MM.1S (cell line): ENCODE results near the gene NUSAP1.
"Not testable (repeated sequence)": the region's sequence is repeated elsewhere in the genome, so short reads cannot be mapped to it uniquely, and the experiment has no call there.

Experiments used
- DNase-seq: peaks from one replicate; pipeline ENCODE4 v3.0.0-alpha.2; 2015
- H2AFZ ChIP-seq: fragments of 300-600 bp; sonication (generic); 2 replicates; pipeline ENCODE4 v1.6.0; 2016; ENCODE audit warnings: antibody characterized with exemption, low read length
- H3F3A ChIP-seq: fragments of 300-600 bp; sonication (generic); 2 replicates; pipeline ENCODE4 v1.6.1; 2016; ENCODE audit warnings: mild to moderate bottlenecking, antibody characterized with exemption, low read length, moderate library complexity, mixed read lengths; ENCODE audit not compliant: insufficient read depth
- H3K27ac ChIP-seq: fragments of 300-600 bp; sonication (generic); 2 replicates; pipeline ENCODE4 v1.5.1; 2016; ENCODE audit warnings: mild to moderate bottlenecking, low read length
- H3K27me3 ChIP-seq: fragments of 300-600 bp; sonication (generic); replicated peaks from 2 replicates; pipeline ENCODE4 v1.6.0; 2016; ENCODE audit warnings: low read length; ENCODE audit not compliant: insufficient read depth
- H3K36me3 ChIP-seq: fragments of 300-600 bp; sonication (generic); replicated peaks from 2 replicates; pipeline ENCODE4 v1.6.1; 2016; ENCODE audit warnings: mild to moderate bottlenecking, low read length, mixed read lengths; ENCODE audit not compliant: insufficient read depth
- H3K4me1 ChIP-seq: fragments of 300-600 bp; sonication (generic); 2 replicates; pipeline ENCODE4 v1.6.1; 2016; ENCODE audit warnings: low read length, mixed read lengths
- H3K4me2 ChIP-seq: fragments of 300-600 bp; sonication (generic); 2 replicates; pipeline ENCODE4 v1.6.0; 2016; ENCODE audit warnings: low read depth, low read length
- H3K4me3 ChIP-seq: fragments of 300-600 bp; sonication (generic); 2 replicates; pipeline ENCODE4 v1.5.1; 2016; ENCODE audit warnings: low read length, mixed read lengths
- H3K79me2 ChIP-seq: fragments of 300-600 bp; sonication (generic); 2 replicates; pipeline ENCODE4 v1.6.1; 2016; ENCODE audit warnings: mixed run types, low read length, mixed read lengths
- H3K9ac ChIP-seq: fragments of 300-600 bp; sonication (generic); 2 replicates; pipeline ENCODE4 v1.6.1; 2016; ENCODE audit warnings: low read length, mixed read lengths
- H3K9me2 ChIP-seq: fragments of 300-600 bp; sonication (generic); replicated peaks from 2 replicates; pipeline ENCODE4 v1.6.1; 2016; ENCODE audit warnings: mild to moderate bottlenecking, low read length, mixed read lengths; ENCODE audit not compliant: insufficient read depth
- H3K9me3 ChIP-seq: fragments of 300-600 bp; sonication (generic); replicated peaks from 2 replicates; pipeline ENCODE4 v1.6.1; 2016; ENCODE audit warnings: mild to moderate bottlenecking, low read length, mixed read lengths; ENCODE audit not compliant: insufficient read depth
- H4K20me1 ChIP-seq: fragments of 300-600 bp; sonication (generic); 2 replicates; pipeline ENCODE4 v1.6.1; 2016; ENCODE audit warnings: mild to moderate bottlenecking, low read length, moderate library complexity, mixed read lengths; ENCODE audit not compliant: insufficient read depth
- CTCF ChIP-seq: fragments of 300-600 bp; sonication (generic); IDR thresholded peaks from 2 replicates; pipeline ENCODE4 v1.5.1; 2016; ENCODE audit warnings: antibody characterized with exemption, low read length, mixed read lengths
- EZH2 ChIP-seq: fragments of 300-600 bp; sonication (generic); optimal IDR thresholded peaks from 2 replicates; pipeline ENCODE3; 2017; ENCODE audit warnings: low read depth, mild to moderate bottlenecking, antibody characterized with exemption, low read length, mixed read lengths
- EZH2phosphoT487 ChIP-seq: fragments of 300-600 bp; sonication (generic); IDR thresholded peaks from 2 replicates; pipeline ENCODE4 v1.6.1; 2018; ENCODE audit warnings: antibody characterized with exemption, low read length

Gene NUSAP1

GRCh38 chr15:41292521-41292920 is 40.2 kb upstream of the NUSAP1 start:
- no peak overlapping the region for H3K9ac ChIP-seq
- no peaks in the 10 kb centered on the region for H3K27me3 ChIP-seq
- no peaks in the 10 kb centered on the region for H3K9me3 ChIP-seq
- no peak overlapping the region for H2AFZ ChIP-seq
- H3K9me2 ChIP-seq, result no peaks in the 10 kb centered on the region
- H3K4me3 ChIP-seq, result no peak overlapping the region
- H3K79me2 ChIP-seq, result peaks cover 16% of the 10 kb centered on the region
- peaks cover 8% of the 10 kb centered on the region for H3K36me3 ChIP-seq
- H3K4me1 ChIP-seq, result peaks cover under 1% of the 10 kb centered on the region; the same call in 1 of the 2 replicates
- TF ChIP-seq CTCF, result no peak
- TF ChIP-seq EZH2, result no peak
- no peak for TF ChIP-seq EZH2phosphoT487
- no peak overlapping the region for H3K27ac ChIP-seq
- H3F3A ChIP-seq, result no peaks in the 10 kb centered on the region
- DNase-seq, result no peak
- no peak overlapping the region for H3K4me2 ChIP-seq
- no peaks in the 10 kb centered on the region for H4K20me1 ChIP-seq

GRCh38 chr15:41301139-41301538 is 31.5 kb upstream of the NUSAP1 start:
- H3K4me2 ChIP-seq, H3K4me1 ChIP-seq, H3K27me3 ChIP-seq, H3K36me3 ChIP-seq, H3K9ac ChIP-seq, DNase-seq, H4K20me1 ChIP-seq, H3K27ac ChIP-seq, H3K79me2 ChIP-seq, H3K9me2 ChIP-seq, H3K9me3 ChIP-seq, H2AFZ ChIP-seq, H3K4me3 ChIP-seq, H3F3A ChIP-seq: not testable (repeated sequence)

GRCh38 chr15:41301587-41301986 is 31.1 kb upstream of the NUSAP1 start:
- no peaks in the 10 kb centered on the region for H3K36me3 ChIP-seq
- peaks cover 6% of the 10 kb centered on the region for H3K4me1 ChIP-seq
- no peak overlapping the region for H3K4me2 ChIP-seq
- no peaks in the 10 kb centered on the region for H3K9me3 ChIP-seq
- no peak overlapping the region for H3K4me3 ChIP-seq
- H3K27ac ChIP-seq, result no peak overlapping the region
- H3K9ac ChIP-seq, result no peak overlapping the region
- H3F3A ChIP-seq, result no peaks in the 10 kb centered on the region
- no peak for DNase-seq
- H3K79me2 ChIP-seq, result 0 out of 2 replicates have a peak, but pooled peaks cover 7% of the 10 kb centered on the region
- 0 out of 2 replicates have a peak, but pooled peaks cover under 1% of the 10 kb centered on the region for H4K20me1 ChIP-seq
- H3K27me3 ChIP-seq, result no peaks in the 10 kb centered on the region
- H2AFZ ChIP-seq, result no peak overlapping the region
- H3K9me2 ChIP-seq, result no peaks in the 10 kb centered on the region
- TF ChIP-seq EZH2phosphoT487 (no peak), CTCF (no peak), EZH2 (no peak)

GRCh38 chr15:41304149-41304770 is 28.4 kb upstream of the NUSAP1 start:
- no peaks in the 10 kb centered on the region for H3K27me3 ChIP-seq
- DNase-seq, result no peak
- H4K20me1 ChIP-seq, result 0 out of 2 replicates have a peak, but pooled peaks cover 4% of the 10 kb centered on the region
- TF ChIP-seq EZH2phosphoT487 (no peak), CTCF (no peak), EZH2 (no peak)
- H3F3A ChIP-seq, result peaks cover 4% of the 10 kb centered on the region; the same call in 1 of the 2 replicates
- H3K4me2 ChIP-seq, result no peak overlapping the region
- no peaks in the 10 kb centered on the region for H3K36me3 ChIP-seq
- no peak overlapping the region for H3K9ac ChIP-seq
- H2AFZ ChIP-seq, result no peak overlapping the region
- no peaks in the 10 kb centered on the region for H3K9me2 ChIP-seq
- H3K4me3 ChIP-seq, result no peak overlapping the region
- H3K4me1 ChIP-seq, result no peaks in the 10 kb centered on the region
- H3K9me3 ChIP-seq, result no peaks in the 10 kb centered on the region
- no peak overlapping the region for H3K27ac ChIP-seq
- H3K79me2 ChIP-seq, result 0 out of 2 replicates have a peak, but pooled peaks cover 3% of the 10 kb centered on the region
